GM21576 (cell line): ENCODE data around the gene ROS1.
"Not testable (repeated sequence)": the region's sequence is repeated elsewhere in the genome, so short reads cannot be mapped to it uniquely, and the experiment has no call there.

Source experiments
- ATAC-seq: cut with Tn5 transposase; IDR thresholded peaks from one replicate; pipeline ENCODE4 v1.9.1; 2021; ENCODE audit warnings: mild to moderate bottlenecking, moderate library complexity; ENCODE audit not compliant: unreplicated experiment

Gene ROS1

DNA sequence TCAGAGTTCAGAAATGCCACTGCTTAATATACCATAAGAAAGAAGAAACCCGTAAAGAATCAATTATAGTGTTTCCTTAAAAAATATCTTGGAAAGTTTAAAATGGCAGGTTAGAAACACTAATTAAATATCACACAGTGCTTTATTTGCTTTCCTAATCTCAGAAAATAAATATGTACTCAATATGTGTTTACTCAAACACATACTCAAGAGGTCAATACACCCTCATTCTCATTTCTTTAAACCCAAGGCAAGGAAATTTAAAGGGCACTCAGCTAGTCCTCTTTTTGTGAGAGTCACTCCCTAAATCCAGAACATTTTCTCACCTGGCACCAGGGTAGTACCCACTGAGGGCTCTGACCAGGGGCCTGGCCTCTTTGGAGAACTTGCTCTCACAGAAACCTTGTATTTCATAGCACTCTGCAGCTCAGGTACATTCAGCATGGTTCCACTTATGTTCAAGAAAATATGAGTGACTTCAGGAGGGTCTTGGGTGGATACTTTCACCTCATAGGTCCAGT lies 38.2 kb downstream of the ROS1 start:
- no peak for ATAC-seq

DNA sequence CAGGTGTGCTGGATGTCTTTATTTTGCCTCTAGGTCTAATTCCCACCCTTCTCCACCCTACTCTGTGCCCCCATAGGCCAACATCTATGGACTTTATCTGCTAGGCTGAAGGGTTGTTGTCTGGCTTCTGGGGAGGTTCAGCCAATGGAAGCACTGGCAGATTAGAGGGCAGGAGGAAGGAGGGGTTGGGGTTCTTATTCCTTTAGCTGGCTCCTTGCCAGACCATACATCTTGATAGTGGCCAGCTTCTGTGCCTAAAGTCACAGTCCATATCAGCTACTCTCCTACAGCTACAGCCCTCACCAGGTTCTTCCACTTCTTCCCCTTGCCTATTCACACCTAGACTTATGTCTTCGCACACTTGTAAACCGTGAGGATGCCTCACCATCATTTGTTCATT lies 41.1 kb downstream of the ROS1 start:
- no peak for ATAC-seq

DNA sequence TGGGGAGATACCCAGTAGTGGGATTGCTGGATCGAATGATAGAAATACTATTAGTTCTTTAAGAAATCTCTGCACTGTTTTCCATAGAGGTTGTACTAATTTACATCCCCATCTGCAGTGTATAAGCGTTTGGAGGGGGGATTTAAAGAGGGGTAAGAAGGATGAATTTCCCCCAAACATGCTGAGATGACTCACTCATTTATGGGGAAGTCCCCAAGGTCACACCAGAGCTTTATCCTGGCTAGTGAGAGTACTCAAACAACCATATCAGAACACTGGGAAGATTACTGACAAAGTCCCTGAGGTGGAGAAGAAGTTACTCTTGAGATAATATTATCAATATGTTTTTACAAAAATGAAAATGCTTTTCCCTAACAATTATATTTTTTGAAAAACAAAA lies 44.0 kb downstream of the ROS1 start:
- no peak for ATAC-seq

DNA sequence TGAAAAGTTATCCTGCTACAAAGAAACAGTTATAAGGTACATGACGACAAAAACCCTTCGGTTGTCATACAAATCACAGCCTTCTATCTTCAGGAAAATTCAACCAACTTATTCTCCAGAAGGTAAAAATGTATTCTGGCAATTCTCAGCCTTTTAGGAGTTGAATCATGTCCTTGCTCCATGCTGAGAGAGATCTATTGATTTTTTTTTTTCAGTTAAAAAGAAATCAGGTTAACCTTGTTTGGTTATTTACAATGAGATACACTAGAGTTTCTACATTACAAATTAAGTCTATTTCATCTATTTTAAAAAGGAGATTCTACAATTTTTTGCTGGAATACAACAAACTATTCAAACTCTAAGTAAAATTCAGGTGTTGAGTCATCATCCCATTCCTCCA lies 45.4 kb downstream of the ROS1 start:
- ATAC-seq, result no peak

DNA sequence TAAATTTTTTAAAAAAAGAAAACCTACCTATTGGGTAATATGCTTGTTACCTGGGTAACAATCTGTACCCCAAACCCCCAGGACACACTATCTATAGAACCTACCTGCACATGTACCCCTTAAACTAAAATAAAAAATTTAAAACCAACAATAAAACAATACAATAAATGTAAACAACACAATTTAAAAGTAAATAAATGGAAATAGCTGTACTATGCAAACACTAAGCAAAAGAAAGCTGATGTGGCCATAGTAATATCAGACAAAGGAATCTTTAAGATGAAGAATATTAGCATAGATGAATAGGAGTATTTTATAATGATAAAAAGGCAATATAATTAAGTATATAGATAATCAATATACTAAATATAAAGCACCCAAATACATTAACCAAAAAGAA lies 50.3 kb downstream of the ROS1 start:
- no peak for ATAC-seq

DNA sequence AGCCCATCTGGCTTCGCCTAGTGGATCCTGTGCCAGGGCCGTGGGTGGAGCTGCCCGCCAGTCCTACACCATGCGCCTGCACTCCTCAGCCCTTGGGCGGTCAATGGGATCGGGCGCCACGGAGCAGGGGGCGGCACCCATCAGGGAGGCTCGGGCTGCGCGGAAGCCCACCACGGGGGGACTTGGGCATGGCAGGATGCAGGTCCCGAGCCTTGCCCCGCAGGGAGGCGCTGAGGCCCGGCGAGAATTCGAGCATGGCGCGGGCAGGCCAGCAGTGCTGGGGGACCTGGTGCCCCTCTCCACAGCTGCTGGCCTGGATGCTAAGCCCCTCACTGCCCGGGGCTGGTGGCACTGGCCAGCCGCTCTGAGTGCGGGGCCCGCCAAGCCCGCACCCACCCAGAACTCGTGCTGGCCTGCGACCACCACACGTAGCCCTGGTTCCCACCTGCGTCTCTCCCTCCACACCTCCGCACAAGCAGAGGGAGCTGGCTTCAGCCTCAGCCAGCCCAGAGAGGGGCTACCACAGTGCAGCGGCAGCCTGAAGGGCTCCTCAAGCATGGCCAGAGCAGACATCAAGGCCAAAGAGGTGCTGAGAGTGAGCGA lies 52.4 kb downstream of the ROS1 start:
- no peak for ATAC-seq

DNA sequence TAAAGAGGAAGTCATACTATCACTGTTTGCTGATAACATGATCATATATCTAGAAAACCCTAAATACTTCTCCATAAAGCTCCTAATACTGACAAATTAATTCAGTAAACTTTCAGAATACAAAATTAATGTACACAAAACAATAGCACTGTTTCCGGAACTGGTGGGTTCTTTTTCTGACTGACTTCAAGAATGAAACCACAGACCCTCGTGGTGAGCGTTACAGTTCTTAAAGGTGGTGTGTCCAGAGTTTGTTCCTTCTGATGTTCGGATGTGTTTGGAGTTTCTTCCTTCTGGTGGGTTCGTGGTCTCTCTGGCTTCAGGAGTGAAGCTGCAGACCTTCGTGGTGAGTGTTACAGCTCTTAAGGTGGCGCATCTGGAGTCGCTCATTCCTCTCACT lies 53.5 kb downstream of the ROS1 start:
- not testable (repeated sequence) for ATAC-seq

DNA sequence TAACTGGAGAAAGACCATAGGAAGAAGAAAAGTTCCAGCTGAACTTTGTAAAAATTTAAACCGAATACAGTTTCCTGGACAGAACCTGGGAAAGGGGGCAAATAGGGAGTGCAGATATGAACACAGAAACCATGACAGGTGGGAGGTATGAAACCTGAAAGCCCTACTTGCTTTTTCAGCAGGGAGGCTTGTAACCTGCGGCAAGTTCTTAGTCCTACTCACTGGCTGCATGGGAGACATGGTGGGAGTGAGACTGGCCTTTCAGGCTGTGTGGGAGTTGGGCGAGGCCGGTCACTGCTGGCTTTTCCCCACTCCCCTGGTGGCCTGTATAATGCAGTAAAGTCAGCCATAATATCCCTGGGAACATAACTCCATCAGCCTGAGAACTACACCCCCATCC lies 54.2 kb downstream of the ROS1 start:
- ATAC-seq, result no peak

DNA sequence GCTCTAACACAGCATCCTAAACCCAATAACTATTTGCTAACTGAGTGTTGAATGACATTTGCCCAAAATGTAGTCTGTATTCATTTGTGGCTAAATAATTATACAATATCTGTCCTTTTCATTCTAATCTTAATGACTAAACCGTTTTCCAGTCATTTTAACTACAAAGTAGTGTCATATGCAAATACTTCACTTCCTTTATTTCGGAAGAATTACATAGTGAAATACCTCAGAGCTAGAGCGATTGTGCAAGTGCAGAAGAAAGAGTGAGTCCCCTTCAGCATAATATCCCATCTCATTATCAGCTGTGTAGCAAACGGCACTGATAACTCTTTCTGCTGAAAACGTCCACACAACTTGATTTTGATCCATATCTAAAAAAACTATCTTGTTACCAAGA lies 66.2 kb downstream of the ROS1 start:
- no peak for ATAC-seq

DNA sequence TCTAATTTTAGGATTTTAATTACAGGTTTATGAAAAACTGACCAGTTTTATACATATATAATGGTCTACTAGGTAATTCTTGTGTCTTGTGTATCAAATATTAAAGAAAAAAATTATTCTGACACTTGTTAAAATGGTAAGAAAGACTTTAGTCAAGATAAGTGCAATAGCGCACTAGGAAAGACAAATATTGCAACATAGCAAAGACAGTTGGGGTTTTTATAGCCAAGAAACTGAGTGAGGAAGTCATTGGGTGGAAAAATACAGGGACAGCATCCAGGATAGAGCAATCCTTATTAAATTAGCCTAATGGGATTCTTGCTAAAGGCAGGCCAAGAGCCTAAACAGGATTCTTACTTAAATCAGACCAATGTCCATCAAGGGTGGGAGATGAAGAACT lies 71.1 kb downstream of the ROS1 start:
- ATAC-seq, result no peak

DNA sequence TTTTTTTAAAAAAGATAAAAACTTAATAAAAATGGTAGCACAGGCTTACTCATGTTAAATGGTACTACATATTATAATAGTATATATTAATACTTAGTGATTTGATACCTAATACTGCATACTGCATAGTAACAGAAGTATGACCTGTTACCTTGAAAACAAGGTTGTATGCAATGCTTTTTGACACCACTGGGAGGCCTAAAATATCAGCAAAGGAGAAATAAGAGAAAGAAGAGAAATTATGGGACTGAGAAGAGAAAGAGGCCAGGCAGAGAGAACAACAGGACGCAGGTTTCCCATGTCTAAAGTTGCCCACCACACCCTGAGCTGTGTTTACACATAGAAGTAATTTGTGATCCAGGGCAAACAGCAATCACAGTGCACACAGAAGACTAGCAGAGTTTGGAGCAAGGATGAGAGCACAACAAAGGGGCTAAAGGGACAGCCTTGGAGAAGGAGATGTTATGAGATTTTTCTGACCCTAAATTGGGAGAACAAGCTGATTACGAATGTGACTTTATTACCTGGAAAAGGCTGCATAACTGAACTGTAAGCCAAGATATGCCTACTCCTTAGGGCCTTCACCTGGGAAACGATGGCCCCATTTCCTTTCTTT lies 73.2 kb downstream of the ROS1 start:
- ATAC-seq, result peak; percentile 73

DNA sequence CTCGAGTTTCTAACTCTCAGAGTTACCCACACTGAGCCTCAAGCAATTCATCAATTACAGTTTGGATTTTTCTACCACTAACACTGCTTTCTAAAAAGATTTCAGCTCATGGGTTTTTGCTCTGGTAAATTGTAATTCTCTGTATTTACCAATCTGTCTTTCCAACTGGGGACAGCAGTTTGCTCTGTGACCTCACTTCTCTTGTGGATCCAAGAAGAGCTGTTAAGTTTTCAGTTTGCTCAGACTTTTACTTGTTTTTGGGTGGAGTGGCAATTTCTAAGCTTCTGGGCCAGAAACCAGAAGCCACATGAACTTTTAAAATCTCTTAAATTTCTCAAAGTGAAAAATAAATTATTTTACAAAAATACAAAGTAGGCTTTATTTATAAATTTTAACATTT lies 74.2 kb downstream of the ROS1 start:
- ATAC-seq, result no peak

DNA sequence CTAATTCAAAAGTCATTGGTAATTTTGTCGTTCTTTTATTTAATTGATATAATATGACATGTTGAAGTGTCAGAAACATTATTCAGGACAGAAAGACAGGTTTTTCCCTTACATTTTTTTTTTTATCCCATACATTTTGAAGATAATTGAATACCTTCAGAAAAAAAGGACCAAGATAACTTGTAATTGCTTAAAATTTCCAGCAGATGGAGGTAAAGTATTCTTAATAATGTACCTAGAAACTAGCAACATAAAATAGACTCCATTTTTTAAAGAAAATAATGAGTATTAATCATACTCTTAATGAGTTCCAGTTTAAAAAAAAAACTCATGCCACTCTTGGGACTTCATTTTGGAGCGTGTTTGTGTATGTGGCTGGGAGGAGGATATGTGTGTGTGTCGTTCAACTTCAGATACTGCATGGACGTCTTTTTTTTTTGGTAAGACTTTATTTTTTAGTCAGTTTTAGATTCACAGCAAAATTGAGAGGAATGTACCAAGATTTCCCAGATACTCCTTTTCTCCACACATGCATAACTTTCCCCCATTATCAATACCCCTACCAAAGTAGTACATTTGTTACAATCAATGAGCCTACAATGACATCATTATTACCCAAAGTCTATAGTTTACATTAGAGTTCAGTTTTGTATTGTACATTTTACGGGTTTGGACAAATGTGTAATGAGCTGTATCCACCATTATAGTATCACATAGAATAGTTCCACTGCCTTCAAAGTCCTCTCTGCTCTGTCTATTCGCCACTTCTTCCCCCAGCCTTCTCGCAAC lies 79.4 kb downstream of the ROS1 start:
- no peak for ATAC-seq

DNA sequence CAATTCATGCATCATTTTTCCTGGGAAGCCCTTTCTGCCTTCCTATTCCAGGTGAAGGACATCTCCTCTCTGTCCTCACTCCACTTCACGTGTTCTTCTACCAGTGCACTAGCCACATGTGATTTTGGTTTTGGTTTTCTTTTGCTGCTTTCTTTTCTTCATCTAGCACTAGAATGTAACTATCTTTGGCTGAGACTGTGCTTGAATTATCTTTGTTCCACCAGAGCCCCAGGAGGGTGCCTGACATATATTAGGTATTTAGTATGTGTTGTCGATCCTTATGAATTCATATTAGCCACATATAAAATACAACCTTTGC lies 80.5 kb downstream of the ROS1 start:
- ATAC-seq, result no peak

DNA sequence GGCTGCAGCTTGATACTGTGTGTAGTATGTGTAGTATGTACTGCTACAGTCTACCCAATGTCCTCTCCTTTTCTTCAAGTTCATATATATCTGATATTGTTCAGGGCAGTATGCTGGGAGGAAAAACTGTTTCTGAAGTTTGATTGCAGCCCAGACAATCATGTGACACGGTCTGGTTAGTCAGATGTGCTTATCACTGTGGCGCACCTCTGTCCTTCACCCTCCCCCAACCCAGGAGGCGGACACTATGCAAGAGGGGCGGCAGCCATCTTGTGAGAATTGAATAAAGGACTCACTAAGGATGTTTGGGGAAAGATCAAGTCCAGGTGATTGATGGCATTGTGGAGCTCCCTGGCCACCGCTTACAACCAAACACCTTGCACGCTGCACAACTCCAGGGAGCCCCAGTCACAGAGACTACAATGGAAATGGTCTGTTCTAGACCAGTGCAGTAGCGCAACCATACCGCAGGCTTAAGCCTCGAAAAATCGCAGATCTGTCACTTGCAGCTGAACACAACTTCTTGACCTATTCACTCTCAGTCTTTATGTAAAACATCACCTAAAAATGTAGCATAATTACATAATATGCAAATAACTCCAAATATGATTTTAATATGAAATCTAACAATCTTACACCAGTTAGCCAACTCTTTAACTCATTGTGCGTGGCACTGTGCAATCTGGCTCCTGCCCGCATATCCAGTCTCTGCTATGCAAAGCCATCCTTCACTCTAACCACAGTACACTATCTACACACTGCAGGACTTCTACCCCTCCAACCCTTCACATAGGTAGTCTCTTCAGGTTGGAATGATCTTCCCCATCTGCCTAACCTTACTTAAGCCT lies 81.1 kb downstream of the ROS1 start:
- no peak for ATAC-seq

DNA sequence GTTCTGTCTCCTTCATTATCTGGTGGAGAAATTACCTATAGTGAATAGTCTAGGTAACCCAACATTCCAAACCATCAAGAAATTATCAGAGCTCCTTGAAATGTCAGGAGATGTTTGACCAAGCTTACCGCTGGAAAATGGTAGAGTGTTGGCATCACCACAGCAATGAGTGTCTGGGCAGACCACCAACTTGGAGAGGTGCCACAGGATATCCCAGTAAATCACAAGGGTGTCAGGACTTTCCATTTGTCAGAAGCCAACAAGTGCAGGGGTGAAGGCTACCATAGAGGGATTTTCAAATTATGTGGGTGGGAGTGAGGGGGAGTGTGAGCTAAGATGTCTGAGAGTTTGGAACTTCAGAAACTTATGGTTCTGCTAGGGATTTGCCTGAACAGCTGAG lies 87.2 kb downstream of the ROS1 start:
- no peak for ATAC-seq

DNA sequence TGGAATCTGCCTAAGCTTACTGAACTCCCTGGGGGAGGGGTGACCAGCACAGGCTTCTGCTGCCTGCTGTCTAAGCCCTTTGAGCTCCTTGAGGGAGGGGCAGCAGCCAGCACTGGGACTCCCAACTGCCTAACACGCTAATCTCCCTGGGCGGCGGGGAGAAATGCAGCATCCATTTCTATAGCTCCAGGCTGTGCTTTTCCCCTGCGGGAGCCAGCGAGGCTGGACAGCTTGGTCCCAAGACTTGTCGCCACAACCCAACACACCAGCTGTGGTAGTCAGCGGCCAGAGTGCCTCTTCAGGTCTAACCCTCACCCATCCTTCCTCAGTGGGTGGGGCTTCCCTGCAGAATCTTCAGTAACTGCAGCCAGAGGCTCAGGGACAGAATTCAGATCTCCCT lies 95.8 kb downstream of the ROS1 start:
- ATAC-seq, result no peak

DNA sequence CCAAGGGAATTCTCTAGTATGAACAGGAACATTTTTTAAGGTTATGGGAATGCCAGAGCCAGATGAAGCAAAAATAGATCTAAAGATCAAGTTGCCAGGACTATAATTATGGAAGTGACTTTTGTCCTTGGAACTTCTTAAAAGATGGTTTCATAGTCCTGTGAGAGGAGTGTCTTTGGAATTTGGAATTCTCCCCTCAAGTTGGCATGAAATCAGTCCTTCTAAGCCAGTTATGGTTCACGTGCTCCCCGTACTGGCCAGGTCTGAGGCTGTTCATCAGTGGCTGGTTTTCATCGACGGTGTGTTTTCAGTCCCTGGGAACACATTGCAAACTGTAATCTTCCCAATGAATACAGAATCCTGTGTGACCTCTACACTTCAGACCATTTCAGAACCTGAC lies 97.2 kb downstream of the ROS1 start:
- ATAC-seq, result no peak

DNA sequence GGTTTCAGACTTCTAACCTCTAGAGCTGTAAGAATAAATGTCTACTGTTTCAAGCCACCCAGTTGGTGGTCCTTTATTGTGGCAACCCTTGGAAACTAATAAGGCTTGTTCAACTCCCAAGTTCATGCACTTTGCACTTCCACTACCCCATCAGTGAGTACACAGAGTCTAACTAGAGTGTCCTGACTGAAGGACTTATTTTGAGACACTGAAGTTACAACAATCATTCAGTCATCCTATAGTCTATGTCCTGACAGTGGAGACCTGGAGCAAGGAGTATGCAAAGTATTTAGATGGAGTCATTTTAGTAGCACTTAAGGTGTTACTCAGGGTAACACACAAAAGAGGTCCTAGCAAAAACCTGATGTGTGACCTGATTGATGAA lies 97.7 kb downstream of the ROS1 start:
- no peak for ATAC-seq

DNA sequence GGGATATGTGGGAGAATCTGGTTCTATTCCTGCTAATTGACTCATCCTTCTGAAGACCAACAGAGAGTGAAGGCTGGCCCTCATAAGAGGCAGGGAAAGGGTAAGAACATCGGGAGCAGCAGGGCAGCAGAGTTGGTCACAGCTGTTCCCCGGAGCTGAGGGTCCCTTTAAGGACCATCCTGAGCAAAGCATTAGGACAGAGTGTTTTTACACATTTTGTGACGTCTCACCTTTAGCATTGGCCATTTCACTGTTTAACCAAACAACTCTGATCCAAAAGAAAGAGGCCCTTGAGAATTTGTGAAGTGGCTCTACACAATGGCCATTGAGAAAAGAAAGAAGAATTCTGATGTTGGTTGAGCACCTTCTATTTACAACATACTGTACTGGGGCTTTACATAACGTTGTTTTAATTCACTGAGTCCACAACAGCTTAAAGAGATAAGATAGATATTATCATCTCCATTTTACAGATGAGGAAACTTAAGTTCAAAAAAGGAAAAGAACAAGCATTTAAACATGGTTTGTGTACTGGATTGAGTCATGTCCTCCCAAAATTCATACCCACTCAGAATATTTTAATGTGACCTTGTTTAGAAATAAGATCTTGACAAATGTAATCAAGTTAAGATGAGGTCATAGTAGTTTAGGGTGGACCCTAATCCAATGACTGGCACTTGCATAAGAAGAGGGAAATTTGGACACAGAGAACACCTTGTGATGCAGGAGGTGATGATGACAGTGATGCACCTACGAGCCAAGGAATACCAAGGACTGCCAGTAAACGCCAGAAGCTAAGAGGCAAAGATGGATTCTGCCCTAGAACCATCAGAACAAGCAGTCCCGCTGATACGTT lies 98.4 kb downstream of the ROS1 start:
- ATAC-seq, result no peak

DNA sequence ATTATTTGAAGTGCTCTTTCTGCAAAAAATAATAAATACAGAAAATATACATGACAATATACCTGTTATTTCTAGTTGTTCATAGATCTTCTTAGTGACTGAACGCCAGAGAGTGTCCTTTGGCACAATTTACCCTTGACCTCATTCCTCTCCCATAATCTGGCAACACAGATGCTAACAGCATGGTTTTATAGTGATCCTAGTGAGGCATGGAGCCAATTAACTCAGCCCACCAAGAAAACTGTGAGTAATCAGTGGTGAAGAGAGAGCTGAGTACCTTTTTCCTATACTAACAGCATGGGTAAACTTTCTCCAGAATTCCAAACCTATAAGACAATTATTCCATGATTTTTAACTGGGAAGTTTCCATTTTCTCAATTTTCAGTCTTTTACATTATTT lies 99.3 kb downstream of the ROS1 start:
- ATAC-seq, result no peak
